ENCODE measurements around the gene DCD. TPM values are rescaled to one million over a fixed set of nuclear protein-coding genes. Genes with fewer than 3 reads are reported as not detected.

The DCD gene
- total RNA-seq, 2 donors from 2014 or later = not detected

DNA sequence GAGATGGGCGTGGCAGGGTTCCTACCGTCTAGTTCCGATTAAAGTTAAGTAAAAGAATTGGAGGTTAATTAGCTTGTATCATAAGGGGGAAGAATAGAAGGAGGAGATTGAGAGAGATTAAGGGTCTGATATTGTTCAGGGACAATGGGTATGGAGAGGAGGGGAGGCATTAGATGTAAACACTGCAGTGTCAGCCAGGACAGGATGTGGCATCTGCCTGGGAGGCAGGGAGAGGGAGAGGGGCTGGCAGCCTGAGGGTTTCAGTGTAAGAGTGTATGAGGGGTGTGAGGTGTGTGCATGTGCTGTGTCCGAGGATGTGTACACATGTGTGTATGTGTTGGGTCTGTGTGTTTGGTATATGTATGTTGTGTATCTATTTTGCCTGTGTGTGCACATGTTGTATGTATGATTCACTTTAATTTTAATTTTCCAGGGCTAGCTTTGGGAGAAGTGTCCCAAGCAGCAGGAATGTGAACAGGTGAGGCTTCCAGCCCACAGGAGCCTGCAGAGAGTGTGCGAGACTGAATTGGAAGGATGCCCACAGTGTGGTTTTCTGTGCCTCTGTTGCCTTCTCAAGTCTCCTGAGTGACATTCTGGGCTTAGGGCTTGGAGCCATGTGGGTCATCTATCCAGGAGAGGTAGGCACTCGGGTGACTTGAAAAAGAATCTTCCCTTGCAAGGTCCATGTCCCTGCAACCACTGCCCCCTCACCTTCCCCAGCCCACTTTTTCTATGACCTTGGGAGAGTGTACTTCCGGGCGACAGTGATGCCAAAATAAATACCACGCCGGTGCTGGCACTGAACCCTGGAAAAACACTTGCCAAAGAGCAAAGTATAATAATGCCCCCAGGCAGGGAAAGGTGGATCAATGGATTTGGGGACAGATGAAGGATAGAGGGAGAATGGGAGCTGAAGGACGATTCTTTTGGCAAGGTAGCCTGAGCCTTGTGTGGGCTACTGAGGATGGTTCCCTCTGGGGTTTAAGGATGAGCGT is 36.8 kb upstream of the DCD start:
- TF ChIP-seq, protein P1, sequence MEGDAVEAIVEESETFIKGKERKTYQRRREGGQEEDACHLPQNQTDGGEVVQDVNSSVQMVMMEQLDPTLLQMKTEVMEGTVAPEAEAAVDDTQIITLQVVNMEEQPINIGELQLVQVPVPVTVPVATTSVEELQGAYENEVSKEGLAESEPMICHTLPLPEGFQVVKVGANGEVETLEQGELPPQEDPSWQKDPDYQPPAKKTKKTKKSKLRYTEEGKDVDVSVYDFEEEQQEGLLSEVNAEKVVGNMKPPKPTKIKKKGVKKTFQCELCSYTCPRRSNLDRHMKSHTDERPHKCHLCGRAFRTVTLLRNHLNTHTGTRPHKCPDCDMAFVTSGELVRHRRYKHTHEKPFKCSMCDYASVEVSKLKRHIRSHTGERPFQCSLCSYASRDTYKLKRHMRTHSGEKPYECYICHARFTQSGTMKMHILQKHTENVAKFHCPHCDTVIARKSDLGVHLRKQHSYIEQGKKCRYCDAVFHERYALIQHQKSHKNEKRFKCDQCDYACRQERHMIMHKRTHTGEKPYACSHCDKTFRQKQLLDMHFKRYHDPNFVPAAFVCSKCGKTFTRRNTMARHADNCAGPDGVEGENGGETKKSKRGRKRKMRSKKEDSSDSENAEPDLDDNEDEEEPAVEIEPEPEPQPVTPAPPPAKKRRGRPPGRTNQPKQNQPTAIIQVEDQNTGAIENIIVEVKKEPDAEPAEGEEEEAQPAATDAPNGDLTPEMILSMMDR (IDR thresholded peaks at IDR 0.05) = no peak
- Histone ChIP-seq H3K9me3 (no peaks in the 10 kb centered on the region), H3K36me3 (no peaks in the 10 kb centered on the region), H3K4me3 (no peak overlapping the region), H3K4me1 (no peaks in the 10 kb centered on the region), H3K27me3 (no peaks in the 10 kb centered on the region), H3K27ac (no peak overlapping the region)
- DNase-seq (ENCODE audit: low spot score) = no peak

DNA sequence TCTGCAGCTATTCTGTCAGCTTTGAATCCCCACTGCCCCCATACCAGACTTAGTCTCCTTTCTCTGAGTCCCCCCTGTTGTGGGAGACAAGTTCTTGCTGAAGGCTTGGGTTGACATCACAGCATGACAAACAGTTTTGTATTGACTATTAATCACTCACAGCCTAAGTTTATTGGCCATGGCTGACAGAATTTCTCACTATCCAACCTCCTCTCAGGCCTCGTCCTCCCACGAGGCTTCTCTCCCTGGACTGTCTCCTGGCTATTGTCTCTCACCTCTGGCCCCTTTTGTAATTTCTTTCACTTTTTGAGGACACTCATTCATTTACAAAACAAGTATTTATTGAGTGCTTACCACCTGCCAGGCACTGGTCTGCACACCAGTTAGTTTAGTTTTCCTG is 35.2 kb upstream of the DCD start:
- Histone ChIP-seq H3K27ac (no peak overlapping the region), H3K9me3 (no peaks in the 10 kb centered on the region), H3K36me3 (no peaks in the 10 kb centered on the region), H3K27me3 (no peaks in the 10 kb centered on the region), H3K4me3 (no peak overlapping the region), H3K4me1 (no peaks in the 10 kb centered on the region)
- TF ChIP-seq, protein P1 (IDR thresholded peaks at IDR 0.05) = no peak
- DNase-seq (ENCODE audit: low spot score) = no peak

DNA sequence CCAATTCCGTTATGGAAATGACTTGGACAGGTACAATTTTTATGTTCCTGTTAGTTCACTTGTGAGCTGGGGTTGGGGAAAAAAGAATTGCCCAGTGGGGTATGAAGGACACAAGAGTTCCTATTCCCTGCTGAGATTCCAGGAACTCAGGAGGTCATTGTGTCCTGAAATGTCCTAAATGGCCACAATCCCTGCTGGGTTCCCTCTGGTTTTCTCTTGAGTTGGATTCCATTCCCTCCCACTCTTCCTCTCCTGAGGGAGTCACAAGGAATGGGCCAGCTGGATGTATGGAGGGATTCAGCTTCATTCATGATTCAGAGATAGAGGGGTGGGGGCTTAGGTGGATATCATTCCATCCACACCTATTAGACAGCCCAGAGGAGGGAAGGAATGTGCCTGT is 34.5 kb upstream of the DCD start:
- no peak overlapping the region for H3K4me3 ChIP-seq
- H3K36me3 ChIP-seq = no peaks in the 10 kb centered on the region
- no peaks in the 10 kb centered on the region for H3K27me3 ChIP-seq
- TF ChIP-seq, protein P1 (IDR thresholded peaks at IDR 0.05) = no peak
- H3K9me3 ChIP-seq = no peaks in the 10 kb centered on the region
- no peak for DNase-seq (ENCODE audit: low spot score)
- H3K27ac ChIP-seq = no peak overlapping the region
- no peaks in the 10 kb centered on the region for H3K4me1 ChIP-seq

DNA sequence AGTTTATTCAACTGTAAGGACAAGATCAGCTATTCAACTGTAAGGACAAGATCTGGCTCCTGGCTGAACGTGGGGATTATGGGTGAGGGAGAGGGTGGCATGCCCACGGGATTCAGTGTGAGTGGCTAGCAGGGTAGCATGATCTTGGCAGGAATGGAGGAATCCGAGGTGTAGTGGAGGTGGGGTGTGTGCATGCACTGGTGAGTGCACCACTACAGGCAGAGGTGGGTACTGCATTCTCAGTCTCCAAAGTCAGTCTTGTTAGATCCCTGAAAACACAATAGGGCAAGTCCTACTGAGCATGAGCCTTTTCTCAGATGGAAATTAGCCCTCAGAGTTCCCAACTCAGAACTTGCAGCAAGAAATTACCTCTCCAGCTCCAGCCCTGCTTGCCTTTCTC is 32.2 kb upstream of the DCD start:
- no peaks in the 10 kb centered on the region for H3K4me1 ChIP-seq
- no peaks in the 10 kb centered on the region for H3K36me3 ChIP-seq
- no peak for DNase-seq (ENCODE audit: low spot score)
- H3K27me3 ChIP-seq = no peaks in the 10 kb centered on the region
- H3K9me3 ChIP-seq = no peaks in the 10 kb centered on the region
- no peak overlapping the region for H3K4me3 ChIP-seq
- TF ChIP-seq, protein P1 (IDR thresholded peaks at IDR 0.05) = peak in 1 of 2 donors; percentile 37
- H3K27ac ChIP-seq = no peak overlapping the region

DNA sequence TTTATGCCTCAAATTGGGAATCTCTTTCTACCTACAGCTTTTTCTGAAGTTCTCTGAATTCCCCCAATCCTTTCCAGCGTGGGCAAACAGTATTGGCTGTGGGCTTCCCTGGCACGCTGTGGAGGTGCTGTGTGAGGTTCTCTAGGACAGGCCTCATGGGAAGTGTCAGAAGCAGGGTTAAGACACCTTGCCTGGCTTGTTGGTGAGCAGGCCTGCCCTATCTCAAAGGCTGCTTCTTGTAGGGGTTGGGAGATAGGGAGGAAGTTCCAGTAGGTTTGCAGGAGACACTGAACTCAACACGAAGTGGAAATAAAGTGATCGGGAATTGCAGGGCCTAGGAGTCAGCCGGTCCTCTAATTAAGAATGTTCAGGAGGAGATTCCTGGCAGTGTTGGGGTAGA is 30.0 kb upstream of the DCD start:
- H3K4me1 ChIP-seq = no peaks in the 10 kb centered on the region
- TF ChIP-seq, protein P1 (IDR thresholded peaks at IDR 0.05) = no peak
- H3K4me3 ChIP-seq = no peak overlapping the region
- H3K27ac ChIP-seq = no peak overlapping the region
- H3K36me3 ChIP-seq = no peaks in the 10 kb centered on the region
- no peak for DNase-seq (ENCODE audit: low spot score)
- no peaks in the 10 kb centered on the region for H3K9me3 ChIP-seq
- H3K27me3 ChIP-seq = no peaks in the 10 kb centered on the region
